AG10803 (cell line): ENCODE measurements around the gene AGPAT2.

Experiments
- DNase-seq: peaks from one replicate; pipeline ENCODE4 v3.0.0; 2010; ENCODE audit warnings: low read depth
- H3K4me3 ChIP-seq: 2 replicates; pipeline ENCODE4 v1.5.1; 2011; ENCODE audit warnings: mild to moderate bottlenecking, low read length, control low read depth
- TF ChIP-seq, protein P1 (sequence below): conservative IDR thresholded peaks from 2 replicates; pipeline ENCODE4 v1.5.1; 2011; ENCODE audit warnings: mild to moderate bottlenecking, low read length, control low read depth, inconsistent platforms

The AGPAT2 gene

GRCh38 chr9:136623842-136624183 is 63.4 kb downstream of the AGPAT2 start:
- H3K4me3 ChIP-seq = no peak overlapping the region
- TF ChIP-seq, protein P1, sequence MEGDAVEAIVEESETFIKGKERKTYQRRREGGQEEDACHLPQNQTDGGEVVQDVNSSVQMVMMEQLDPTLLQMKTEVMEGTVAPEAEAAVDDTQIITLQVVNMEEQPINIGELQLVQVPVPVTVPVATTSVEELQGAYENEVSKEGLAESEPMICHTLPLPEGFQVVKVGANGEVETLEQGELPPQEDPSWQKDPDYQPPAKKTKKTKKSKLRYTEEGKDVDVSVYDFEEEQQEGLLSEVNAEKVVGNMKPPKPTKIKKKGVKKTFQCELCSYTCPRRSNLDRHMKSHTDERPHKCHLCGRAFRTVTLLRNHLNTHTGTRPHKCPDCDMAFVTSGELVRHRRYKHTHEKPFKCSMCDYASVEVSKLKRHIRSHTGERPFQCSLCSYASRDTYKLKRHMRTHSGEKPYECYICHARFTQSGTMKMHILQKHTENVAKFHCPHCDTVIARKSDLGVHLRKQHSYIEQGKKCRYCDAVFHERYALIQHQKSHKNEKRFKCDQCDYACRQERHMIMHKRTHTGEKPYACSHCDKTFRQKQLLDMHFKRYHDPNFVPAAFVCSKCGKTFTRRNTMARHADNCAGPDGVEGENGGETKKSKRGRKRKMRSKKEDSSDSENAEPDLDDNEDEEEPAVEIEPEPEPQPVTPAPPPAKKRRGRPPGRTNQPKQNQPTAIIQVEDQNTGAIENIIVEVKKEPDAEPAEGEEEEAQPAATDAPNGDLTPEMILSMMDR = no peak
- no peak for DNase-seq
